ENCODE results near the gene DUSP1.

DNA sequence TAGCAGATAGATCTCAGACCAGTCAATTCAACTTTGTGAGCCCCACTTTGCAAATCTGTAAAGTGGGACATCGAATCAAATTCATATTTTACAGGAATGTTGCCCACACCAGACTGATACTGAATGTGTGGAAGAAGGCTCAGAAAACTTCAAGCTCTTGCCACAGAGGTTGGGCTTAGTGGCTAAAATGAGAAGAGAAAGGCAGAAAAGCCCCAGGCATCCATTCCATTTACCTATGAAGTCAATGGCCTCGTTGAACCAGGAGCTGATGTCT, 1.7 kb downstream of the DUSP1 start:
- TF ChIP-seq CTCF (IDR thresholded peaks at IDR 0.05): no peak
- no peak for TF ChIP-seq POLR2A (IDR thresholded peaks at IDR 0.05)

Data from body of pancreas (tissue), 4 donors.